H1 (cell line): Measurements from ENCODE around the gene CSRNP3. TPM values are rescaled to one million over a fixed set of nuclear protein-coding genes. Genes with fewer than 3 reads are reported as not detected.

Experiments used
- ATF2 ChIP-seq: IDR thresholded peaks from 2 replicates; pipeline ENCODE4 v1.6.1; 2012; ENCODE audit warnings: low read length, inconsistent platforms
- CEBPB ChIP-seq: IDR thresholded peaks from 2 replicates; pipeline ENCODE4 v1.6.1; 2012; ENCODE audit warnings: low read depth, low read length
- CHD1 ChIP-seq: IDR thresholded peaks from 2 replicates; pipeline ENCODE4 v1.6.1; 2012; ENCODE audit warnings: low read depth, low read length, improper control_type of control experiment
- CHD7 ChIP-seq: fragments of 300-600 bp; sonication (generic); IDR thresholded peaks from 2 replicates; pipeline ENCODE4 v1.7.1; 2012; ENCODE audit warnings: low read length, moderate library complexity, mild to moderate bottlenecking, inconsistent platforms; ENCODE audit not compliant: insufficient replicate concordance
- CTBP2 ChIP-seq: IDR thresholded peaks from 2 replicates; pipeline ENCODE4 v1.7.0; 2011; ENCODE audit warnings: borderline replicate concordance, mild to moderate bottlenecking, moderate library complexity, mixed read lengths, low read length; ENCODE audit not compliant: insufficient read depth, insufficient read length
- EGR1 ChIP-seq: IDR thresholded peaks from 2 replicates; pipeline ENCODE4 v1.6.1; 2011; ENCODE audit warnings: low read depth, low read length, borderline replicate concordance
- KDM1A ChIP-seq: fragments of 200-600, 300-600 bp; sonication (generic); IDR thresholded peaks from 2 replicates; pipeline ENCODE4 v1.7.1; 2016; ENCODE audit warnings: mild to moderate bottlenecking, low read length, borderline replicate concordance
- MAFK ChIP-seq: IDR thresholded peaks from 2 replicates; pipeline ENCODE4 v1.6.1; 2012; ENCODE audit warnings: low read depth, mild to moderate bottlenecking, improper control_type of control experiment, low read length
- RFX5 ChIP-seq: IDR thresholded peaks from 2 replicates; pipeline ENCODE4 v1.6.1; 2011; ENCODE audit warnings: low read depth, low read length, improper control_type of control experiment, borderline replicate concordance
- SP1 ChIP-seq: IDR thresholded peaks from 2 replicates; pipeline ENCODE4 v1.6.1; 2011; ENCODE audit warnings: low read depth, low read length
- polyA plus RNA-seq, 7 experiments: library from polyadenylated mRNA; depleted of rRNA in 3 of 7; stranded (reverse) in 5 of 7; unstranded in 2 of 7; fragments of >200 nt in 5 of 7; fragments of 200-250 nt in 2 of 7; gene quantifications; 1 replicate in 5 of 7; 2 replicates in 1 of 7; 4 replicates in 1 of 7; pipeline versions ENCODE4 v1.2.1 to v1.2.3, GENCODE V29; 2011 to 2013; ENCODE audit warnings: missing spikeins in 2 of 7, mixed read lengths in 2 of 7
- total RNA-seq: library from RNA; stranded (reverse); fragmentation: NEBNext Ultra II Directional; extraction: Animal tissue kit (Norgen Biotek cat#: 25700); gene quantifications from 2 replicates; pipeline ENCODE4 v1.2.1, GENCODE V29; 2021

The CSRNP3 gene
- total and polyA plus RNA-seq, 2 of the 8 experiments (the other 6 are each of a cell fraction or from before 2014, with no cell fraction given), result 1.3 to 6.5 TPM

GRCh38 chr2:165535471-165535870 is 66.0 kb downstream of the CSRNP3 start (continued):
- TF ChIP-seq CHD7 (no peak), SP1 (no peak), MAFK (no peak), KDM1A (no peak), RFX5 (no peak), CTBP2 (no peak), ATF2 (no peak), CEBPB (no peak), EGR1 (no peak), CHD1 (no peak)
